GM18511 (cell line): Measurements from ENCODE around the gene FAM193A.

Experiments used
- ATAC-seq: cut with Tn5 transposase; IDR thresholded peaks from one replicate; pipeline ENCODE4 v1.9.1; 2021; ENCODE audit warnings: mild to moderate bottlenecking, moderate library complexity; ENCODE audit not compliant: unreplicated experiment

Gene FAM193A, protein sequence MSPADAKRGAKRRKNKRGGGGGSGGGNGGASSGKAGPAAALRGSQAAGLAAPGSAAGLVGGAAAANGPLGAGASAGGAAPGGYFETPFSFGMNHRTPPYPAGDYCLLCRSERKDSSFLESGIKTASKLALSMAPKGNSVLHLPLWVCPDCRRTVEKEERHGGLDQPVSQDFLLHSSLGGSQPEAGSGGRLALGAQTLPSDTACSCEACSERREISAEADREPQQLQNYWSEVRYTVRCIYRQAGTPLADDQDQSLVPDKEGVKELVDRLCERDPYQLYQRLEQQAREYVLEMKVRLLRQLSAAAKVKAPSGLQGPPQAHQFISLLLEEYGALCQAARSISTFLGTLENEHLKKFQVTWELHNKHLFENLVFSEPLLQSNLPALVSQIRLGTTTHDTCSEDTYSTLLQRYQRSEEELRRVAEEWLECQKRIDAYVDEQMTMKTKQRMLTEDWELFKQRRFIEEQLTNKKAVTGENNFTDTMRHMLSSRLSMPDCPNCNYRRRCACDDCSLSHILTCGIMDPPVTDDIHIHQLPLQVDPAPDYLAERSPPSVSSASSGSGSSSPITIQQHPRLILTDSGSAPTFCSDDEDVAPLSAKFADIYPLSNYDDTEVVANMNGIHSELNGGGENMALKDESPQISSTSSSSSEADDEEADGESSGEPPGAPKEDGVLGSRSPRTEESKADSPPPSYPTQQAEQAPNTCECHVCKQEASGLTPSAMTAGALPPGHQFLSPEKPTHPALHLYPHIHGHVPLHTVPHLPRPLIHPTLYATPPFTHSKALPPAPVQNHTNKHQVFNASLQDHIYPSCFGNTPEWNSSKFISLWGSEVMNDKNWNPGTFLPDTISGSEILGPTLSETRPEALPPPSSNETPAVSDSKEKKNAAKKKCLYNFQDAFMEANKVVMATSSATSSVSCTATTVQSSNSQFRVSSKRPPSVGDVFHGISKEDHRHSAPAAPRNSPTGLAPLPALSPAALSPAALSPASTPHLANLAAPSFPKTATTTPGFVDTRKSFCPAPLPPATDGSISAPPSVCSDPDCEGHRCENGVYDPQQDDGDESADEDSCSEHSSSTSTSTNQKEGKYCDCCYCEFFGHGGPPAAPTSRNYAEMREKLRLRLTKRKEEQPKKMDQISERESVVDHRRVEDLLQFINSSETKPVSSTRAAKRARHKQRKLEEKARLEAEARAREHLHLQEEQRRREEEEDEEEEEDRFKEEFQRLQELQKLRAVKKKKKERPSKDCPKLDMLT (N-terminal part only)

DNA sequence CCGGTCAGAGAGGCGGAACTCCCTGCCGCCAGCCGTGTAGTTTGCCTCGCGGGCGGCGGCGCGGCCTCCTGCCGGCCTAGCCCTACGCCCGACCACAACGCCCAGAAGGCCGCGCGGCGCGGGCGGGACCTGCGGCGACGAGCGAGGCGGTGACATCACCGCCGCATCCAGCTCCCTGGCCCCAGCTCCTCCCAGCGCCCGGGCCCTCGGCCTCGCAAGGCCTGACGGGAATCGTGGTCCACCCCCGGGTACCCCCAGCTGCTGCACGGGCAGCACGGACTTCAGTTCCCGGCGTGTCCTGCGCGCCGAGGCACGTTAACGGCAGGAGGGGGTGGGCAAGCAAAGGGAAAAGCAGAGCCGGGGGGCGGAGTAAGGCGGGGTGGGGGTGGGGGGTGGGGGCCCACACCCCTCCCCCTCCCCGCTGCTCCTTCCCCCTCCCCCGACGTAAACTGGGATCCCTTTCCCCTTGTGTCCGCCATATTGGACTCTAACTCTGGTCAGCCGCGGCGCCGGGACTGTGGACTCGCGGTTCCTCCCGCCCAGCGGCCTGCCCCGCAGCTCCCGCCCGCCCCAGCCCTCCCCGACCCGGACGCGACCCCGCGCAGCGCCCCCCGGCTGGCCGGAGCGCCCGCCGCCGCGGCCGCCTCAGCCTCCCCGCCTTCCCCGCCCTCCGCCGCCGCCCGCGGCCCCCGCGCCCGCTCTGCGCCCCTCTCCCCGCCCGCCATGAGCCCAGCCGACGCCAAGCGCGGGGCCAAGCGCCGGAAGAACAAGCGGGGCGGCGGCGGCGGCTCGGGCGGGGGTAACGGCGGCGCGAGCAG is at the start of gene FAM193A:
FAM193A (plus strand) TSS at position 455 of the 818 bp plus-strand sequence; CDS start at position 724, 269 bp downstream.
- ATAC-seq = peak; percentile 83

DNA sequence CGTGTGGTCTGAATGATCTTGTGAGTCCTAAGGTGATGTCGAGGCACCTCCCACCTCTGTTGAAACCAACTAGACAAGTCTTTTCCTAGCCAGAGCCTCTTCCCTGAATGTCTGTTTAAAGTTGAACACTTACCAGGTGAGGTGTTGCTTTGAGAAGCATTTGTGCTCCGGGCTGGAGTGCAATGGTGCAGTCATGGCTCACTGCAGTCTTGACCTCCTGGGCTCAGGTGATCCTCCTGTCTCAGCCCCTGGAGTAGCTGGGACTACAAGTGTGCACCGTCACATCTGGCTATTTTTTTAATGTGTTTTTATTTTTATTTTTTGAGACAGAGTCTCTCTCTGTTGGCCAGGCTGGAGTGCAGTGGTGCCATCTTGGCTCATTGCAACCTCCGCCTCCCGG is 49.5 kb upstream of the FAM193A start:
- no peak for ATAC-seq

DNA sequence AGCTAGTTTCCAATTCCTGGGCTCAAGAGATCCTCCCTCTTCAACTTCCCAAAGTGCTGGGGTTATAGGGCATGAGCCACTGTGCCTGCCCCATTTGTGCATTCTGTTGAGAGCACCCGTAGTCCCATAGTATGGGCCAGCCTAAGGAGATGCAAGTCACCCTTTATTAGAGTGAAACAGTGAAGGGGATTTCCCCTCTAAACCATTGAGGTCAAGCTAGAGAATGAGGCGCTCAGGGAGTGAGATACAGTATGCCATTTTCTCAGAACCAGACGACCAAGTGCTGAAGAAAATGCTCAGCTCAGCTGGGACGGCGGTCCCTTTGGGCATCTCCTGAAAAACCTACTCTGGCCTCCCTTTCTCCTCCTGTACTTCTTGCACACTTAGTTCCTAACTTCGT is 48.8 kb upstream of the FAM193A start:
- ATAC-seq = peak; percentile 66

DNA sequence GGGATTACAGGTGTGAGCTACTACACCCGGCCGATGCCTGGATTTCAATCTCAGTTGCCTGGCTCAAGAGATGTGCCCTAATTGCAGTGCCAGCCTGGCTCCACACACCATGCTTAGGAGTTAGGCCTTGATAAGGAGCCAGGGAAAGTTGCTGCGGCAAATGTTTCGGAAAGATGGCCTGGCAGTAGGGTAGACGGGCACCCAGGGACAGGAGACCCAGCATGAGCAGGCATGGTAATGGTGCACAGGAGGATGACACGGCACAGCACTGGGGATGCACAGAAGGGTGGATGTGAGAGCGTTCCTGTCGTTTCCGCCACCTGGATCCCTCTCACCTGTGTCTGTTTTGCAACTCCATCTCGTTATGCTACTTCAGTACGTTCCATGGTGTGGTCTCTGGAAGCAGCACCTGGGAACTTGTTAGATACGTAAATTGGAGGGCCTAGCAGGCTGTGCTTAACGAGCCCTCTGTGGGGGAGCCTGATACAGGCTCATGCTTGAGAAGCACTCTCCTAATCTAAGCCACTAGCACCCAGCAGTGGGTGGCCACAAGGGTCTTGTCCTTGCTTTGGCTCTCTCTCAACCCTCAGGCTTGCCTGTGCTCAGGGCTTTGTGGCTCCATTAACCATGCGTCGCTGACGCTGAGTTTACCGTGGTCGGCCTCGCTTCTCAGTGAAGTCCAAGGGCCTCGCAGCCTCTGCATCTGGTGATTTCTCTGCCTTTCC is 47.2 kb upstream of the FAM193A start:
- ATAC-seq = no peak

DNA sequence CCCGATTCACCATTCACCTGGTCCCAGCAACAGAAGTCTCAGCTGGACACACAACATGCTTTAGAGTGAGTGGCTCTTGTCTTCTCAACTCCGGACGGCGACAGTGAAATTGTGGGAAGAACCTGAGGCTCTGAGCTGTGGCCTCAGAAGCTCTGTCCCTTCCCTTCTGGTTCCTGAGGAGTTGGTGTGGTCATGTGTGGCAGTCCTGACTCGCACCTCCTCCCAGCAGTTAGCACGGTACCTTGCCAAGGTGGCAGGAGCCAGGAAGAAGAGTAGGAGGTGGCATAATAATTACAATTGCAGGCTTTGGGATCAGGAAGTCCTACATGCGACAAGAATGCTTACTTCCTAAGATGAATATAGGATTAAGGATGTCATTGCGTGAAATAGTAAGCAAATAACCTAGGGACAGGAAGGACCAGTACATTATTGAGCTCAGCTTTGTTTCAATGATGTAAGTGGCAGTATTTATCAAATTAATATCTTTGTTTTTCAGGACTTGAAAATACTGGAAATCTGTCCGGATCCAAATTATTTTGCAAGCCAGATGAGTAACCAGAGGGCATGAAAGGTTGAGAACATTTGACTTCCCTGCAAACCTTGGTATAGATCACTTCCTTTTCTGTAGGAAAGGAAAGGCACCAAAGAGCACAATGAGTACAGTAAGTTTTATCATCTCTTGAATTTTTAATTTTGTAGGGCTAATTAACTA is 46.5 kb upstream of the FAM193A start:
- ATAC-seq = no peak

DNA sequence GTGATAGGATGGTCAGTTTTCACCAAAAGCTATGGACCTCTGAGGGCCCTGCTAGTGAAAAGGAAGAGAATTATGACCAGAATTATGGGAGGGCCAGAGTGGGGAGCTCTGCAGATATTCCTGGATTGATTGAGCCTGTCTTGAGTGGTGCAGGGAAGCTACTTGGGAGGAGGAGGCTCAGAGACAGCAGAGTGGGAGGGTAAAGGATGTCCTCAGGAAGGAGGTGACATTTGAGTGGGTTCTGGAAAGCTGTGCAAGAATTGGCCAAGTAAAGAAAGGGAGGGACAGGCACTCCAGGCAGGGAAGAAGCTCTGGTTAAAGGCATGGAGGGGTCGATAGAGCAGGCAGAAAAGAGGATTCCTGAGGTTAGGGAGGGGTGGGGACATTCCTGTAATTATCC is 43.5 kb upstream of the FAM193A start:
- no peak for ATAC-seq

DNA sequence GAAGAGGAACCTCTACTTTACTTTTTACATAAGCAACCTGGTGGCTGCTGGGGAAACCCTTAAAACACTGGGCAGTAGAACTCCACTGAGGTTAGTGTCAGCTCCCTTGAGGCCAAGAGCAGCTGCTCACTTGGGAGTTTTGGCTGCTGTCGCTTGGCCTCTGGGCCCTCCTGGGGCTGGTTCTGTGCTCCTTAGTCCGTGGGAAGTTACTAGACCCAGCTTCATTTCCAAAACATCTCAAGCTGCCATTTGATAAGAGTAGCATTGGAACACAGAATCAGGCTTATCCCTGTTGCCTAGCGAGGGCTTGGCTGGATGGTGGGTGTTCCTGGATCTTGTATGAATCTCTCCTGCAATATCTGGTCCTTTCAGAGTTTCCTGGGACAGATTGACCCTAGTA is 41.5 kb upstream of the FAM193A start:
- ATAC-seq = no peak

DNA sequence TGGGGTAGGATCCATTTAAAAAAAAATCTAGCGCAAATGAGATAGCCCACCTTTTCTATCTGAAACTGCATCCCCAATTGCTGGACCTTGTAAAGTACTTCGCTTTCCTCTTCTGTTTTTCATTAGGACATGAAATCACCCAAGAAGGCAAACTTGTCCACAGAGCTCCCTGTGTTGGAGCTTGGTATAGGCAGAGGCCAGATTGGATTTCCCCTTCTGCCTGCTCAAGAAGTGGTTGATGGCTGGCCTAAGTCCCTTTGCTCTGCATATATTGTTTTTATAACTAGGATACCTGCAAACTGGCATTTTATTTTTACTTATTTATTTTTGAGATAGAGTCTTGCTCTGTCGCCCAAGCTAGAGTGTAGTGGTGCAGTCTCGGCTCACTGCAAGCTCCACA is 39.1 kb upstream of the FAM193A start:
- ATAC-seq = peak; percentile 40

DNA sequence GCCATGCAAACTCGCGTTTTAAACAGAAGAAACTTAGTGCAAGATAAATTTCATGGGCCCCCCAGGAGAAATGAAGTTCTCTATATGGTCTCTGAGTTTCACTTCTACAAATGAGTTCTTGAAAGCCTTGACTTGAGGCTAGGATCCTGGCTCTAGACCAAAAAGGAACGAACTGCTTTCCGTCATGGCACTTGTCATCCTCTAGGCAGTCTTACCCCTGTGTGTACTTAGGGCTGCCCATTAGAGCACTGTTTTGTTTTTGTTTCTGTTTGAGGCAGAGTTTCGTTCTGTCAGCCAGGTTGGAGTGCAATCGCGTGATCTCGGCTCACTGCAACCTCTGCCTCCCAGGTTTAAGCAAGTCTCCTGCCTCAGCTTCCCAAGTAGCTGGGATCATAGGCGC is 38.5 kb upstream of the FAM193A start:
- ATAC-seq = peak; percentile 97

DNA sequence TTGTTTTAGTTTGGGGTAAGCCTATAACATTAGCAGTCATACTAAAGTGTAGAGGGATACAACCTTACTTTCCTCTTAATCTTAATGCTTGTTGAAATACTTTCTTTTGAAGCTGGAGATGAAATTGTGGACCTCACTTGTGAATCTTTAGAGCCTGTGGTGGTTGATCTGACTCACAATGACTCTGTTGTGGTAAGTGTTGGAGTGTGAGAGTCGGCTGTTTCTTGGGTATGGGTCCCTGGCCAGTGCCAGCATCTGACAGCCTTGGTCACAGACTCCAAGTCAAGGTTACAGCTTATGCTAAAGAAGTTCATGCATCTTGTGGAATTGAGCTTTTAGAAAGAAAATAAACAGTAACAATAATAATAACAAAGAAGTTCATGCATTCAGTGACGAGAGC is 35.9 kb upstream of the FAM193A start:
- ATAC-seq = no peak

DNA sequence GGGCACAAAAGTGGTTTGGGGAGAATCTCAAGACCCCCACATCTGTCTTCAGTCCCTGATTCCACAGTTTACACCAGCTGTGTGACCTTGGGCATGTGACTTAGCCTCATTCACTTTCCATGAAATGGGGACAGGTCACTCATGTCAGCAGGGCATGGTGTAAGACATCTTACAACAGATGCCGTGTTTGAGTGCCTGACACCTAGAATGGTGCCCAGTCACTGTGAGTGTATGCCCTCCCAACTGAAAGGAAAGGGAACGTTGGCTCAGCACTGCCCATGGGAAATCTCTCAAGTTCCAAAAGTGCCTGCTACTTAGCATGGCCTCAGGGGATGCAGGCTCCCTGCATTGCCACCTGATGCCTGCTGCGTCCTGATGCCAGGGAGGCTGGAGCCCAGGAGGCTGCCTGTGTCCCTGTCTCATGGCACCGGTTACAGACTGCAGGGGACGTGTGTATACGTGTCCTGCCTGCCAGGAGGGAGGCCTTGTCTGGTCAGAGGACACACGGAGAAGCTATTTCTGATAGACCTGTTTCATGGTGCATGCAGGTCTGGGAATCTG is 35.3 kb upstream of the FAM193A start:
- no peak for ATAC-seq

DNA sequence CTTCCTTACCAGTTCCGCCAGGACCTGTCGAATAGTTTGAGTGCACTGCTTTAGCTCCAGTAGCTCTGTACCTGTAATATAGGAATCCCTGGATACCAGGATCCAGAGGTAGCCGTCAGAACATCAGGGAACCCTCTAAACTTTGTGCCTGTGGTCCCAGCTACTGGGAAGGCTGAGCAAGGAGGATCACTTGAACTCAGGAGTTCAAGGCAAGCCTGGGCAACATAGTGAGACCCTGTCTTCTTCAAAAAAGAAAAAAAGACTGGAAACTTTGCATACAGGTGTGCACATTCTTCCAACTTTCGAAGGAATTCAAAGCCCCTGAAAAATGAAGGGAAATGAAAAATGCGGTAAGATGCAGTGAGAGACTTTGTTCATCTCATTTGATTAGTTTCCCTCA is 32.6 kb upstream of the FAM193A start:
- no peak for ATAC-seq

DNA sequence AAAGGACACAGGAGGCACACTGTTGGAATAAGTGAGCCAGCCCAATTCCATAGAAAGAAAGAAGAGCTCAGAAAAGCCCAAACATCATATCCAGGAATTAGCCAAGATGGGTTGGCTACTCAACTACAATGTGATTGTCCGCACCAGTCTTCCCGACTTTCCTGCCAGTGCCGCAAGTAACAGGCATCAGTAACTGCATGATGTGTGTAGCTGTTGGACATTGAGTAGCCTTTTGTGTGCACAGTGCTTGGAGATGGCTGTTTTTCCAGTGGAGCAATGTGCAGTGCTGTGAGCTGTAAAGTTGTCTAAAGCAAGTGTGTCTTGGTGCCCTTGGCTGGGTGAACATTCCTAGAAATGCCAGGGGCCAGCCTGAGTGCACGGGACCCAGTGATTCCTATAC is 29.2 kb upstream of the FAM193A start:
- ATAC-seq = no peak

DNA sequence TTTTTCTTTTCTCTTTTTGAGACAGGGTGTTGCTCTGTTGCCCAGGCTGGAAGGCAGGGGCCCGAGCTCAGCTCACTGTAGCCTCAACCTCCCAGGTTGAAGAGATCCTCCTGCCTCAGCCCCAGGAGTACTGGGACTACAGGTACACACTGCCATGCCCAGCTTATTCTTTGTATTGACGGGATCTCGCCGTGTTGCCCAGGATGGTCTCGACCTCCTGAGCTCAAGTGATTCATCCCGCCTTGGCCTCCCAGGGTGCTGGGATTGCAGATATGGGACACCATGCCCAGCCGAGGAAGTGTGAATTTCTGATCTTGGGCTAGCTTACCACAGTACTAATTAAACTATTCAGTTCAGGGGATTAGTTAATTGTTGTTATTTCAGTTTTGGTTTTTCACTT is 28.6 kb upstream of the FAM193A start:
- ATAC-seq = no peak

DNA sequence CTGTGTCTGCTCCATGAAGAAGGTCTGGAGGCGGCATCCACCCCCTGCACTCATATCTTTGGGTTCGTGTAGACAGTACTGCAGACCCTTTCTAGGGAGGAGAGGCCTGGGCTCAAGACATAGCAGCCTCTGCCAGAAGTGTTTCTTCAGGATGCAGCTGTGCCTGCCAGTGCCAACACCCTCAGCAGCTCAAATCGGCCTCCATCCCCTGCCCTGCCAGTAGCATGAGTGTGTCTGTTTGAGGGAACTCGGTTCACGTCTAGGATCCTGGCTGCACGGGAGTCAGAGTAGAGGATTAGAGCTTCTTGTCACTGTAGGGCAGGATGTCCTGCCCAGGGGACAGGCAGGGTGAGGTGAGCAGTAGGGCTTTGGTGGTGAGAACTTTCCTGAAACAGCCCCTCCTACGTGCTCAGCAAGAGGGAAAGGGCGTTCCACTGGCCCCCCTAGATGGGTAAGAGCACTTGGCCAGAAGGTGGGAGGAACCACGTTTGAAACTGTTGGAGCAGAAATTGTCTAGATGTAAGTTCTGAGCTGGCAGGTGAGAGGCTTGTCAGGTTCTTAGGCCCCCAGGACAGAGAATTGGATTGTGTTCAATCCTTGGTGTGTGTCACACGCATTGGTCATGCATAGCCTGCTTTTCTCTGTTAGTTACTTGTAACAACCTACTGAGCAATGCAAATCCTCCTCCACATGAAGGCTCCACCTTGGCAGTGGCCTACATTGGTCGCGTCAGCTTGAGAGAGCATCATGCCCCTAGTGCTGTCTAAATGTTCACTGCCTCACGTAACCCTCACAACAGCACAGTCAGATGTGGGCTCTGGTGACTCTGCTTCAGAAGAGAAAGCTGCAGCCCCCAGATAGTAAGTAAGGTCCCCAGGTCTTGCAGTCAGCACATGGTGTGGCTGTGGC is 25.8 kb upstream of the FAM193A start:
- ATAC-seq = no peak

DNA sequence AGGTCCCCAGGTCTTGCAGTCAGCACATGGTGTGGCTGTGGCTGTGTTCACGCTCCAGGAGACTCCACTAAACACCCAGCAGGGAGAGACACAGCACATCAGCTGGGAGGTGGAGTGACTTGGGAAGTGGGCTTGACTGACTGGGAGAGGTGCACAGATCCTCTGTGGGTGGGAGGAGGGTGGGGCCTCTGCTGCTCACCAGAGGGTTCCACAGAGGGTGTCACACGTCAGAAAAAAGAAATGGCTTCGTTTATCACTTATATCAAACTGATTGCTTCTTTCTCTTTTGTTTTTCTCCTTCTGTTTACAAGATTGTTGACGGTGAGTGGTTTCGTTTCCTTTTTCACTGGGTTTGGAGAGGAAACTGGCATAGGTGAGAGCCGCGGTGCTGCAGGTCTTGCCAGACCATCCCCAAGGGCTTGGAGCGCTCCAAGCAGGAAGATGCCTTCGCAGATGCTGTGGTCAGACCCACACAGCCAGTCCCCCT is 24.8 kb upstream of the FAM193A start:
- ATAC-seq = peak; percentile 48

DNA sequence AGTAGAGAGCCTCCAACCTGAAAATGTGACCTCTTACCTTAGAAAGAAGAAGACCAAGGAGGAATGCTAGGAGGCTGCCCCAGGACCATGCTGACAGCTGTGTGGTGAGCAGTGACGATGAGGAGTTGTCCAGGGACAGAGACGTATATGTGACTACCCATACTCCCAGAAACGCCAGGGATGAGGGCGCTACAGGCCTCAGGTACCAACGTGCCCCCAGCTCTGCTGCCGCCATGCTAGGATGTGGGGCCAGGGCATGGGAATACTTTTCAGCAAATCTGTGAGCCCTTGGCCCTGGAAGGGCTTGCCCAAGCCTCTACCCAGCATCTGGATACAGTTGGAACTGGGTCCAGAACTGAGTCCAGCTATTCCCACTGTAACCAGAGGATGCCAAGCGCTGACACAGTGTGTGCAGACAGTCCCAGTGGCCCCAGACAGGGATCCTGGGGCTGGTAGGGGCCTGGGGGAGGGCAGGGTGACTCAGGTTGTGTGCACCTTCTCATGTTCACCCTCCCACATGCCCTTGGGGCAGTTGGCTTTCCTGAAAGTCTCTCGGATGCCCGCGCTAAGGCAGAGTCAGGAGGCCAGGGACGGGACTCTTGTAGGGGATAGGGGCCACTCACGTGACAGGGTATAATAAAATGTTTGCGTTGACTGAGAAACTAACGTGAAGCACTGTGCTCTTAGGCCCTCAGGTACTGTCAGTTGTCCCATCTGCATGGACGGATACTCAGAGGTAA is 23.9 kb upstream of the FAM193A start:
- ATAC-seq = no peak
